H1 (cell line): ENCODE results near the gene TAGLN2. TPM values are rescaled to one million over a fixed set of nuclear protein-coding genes. Genes with fewer than 3 reads are reported as not detected.

Experiments
- ASH2L ChIP-seq: fragments of 200-600, 300-600 bp; sonication (generic); IDR thresholded peaks from one replicate; pipeline ENCODE4 v1.7.1; 2017; ENCODE audit warnings: low read length
- CBX5 ChIP-seq: fragments of 300-800, 300-1000 bp; sonication (generic); IDR thresholded peaks from 2 replicates; pipeline ENCODE4 v1.7.1; 2016; ENCODE audit warnings: antibody characterized with exemption, low read length, low read depth
- RXRA ChIP-seq: IDR thresholded peaks from 2 replicates; pipeline ENCODE4 v1.6.1; 2011; ENCODE audit warnings: low read depth, mild to moderate bottlenecking, low read length, moderate library complexity; ENCODE audit not compliant: insufficient read depth
- SIN3A ChIP-seq, 2 experiments: IDR thresholded peaks in 1 of 2; conservative IDR thresholded peaks in 1 of 2; 2 replicates each; pipeline ENCODE4 v1.6.1; 2011 to 2012; ENCODE audit warnings: low read length in 2 of 2, improper control_type of control experiment in 1 of 2, low read depth in 1 of 2, mild to moderate bottlenecking in 1 of 2
- SP1 ChIP-seq: IDR thresholded peaks from 2 replicates; pipeline ENCODE4 v1.6.1; 2011; ENCODE audit warnings: low read depth, low read length
- polyA plus RNA-seq, 7 experiments: library from polyadenylated mRNA; depleted of rRNA in 3 of 7; stranded (reverse) in 5 of 7; unstranded in 2 of 7; fragments of >200 nt in 5 of 7; fragments of 200-250 nt in 2 of 7; gene quantifications; 1 replicate in 5 of 7; 2 replicates in 1 of 7; 4 replicates in 1 of 7; pipeline versions ENCODE4 v1.2.1 to v1.2.3, GENCODE V29; 2011 to 2013; ENCODE audit warnings: missing spikeins in 2 of 7, mixed read lengths in 2 of 7
- total RNA-seq: library from RNA; stranded (reverse); fragmentation: NEBNext Ultra II Directional; extraction: Animal tissue kit (Norgen Biotek cat#: 25700); gene quantifications from 2 replicates; pipeline ENCODE4 v1.2.1, GENCODE V29; 2021

TAGLN2 gene
- total and polyA plus RNA-seq, 2 of the 8 experiments (the other 6 are each of a cell fraction or from before 2014, with no cell fraction given), result 93.0 to 114 TPM

GRCh38 chr1:159943278-159943640 lies 18.0 kb upstream of the TAGLN2 start (continued):
- no peak for TF ChIP-seq SIN3A (conservative IDR thresholded peaks at IDR 0.05 in 1 of 2, IDR thresholded peaks at IDR 0.05 in 1 of 2; ENCODE audit: low read depth in 1 of 2, low read length in 2 of 2)
- no peak for TF ChIP-seq CBX5
- TF ChIP-seq RXRA, result no peak
- no peak for TF ChIP-seq SP1
- no peak for TF ChIP-seq ASH2L
